ENCODE results near the gene PLPPR1. TPM values are rescaled to one million over a fixed set of nuclear protein-coding genes. Genes with fewer than 3 reads are reported as not detected.

The PLPPR1 gene
- total RNA-seq, 1 experiment from 2014 or later: 2.4 TPM

DNA sequence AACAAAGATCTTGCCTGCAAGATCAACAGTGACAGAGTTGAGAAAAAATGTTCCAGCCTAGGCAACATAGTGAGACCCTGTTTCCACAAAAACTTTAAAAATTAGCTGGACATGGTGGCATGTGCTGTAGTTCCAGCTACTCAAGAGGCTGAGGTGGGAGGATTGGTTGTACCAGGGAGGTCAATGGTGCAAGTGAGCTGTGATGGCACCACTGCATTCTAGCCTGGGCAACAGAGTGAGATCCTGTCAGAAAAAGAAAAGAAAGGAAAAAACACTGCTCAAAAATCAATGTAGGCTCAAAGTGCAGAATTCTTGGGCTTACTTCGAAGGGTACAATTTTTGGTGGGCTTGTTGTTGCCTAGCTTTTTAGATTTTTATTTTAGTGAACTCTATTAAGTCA, 145.4 kb downstream of the PLPPR1 start:
- H3K27ac ChIP-seq (ENCODE audit: insufficient read length, low read depth, low read length): no peak overlapping the region
- DNase-seq: no peak
- no peak overlapping the region for H2BK20ac ChIP-seq (ENCODE audit: low read depth, low read length, poor library complexity, severe bottlenecking)
- H3K9ac ChIP-seq (ENCODE audit: extremely low read depth, insufficient read length, low read length): no peak overlapping the region
- H3K27me3 Mint-ChIP-seq (ENCODE audit: low read depth): no peaks in the 10 kb centered on the region; the same call in 1 of the 2 replicates
- no peak overlapping the region for H4K91ac ChIP-seq (ENCODE audit: insufficient read length, low read depth, low read length)
- H3K56ac ChIP-seq (ENCODE audit: insufficient read length, low read depth, low read length): no peak overlapping the region
- H4K20me1 ChIP-seq (ENCODE audit: control insufficient read depth, insufficient read depth, insufficient read length): no peaks in the 10 kb centered on the region
- no peaks in the 10 kb centered on the region for H3K27me3 ChIP-seq (ENCODE audit: insufficient read depth, low read length)
- no peak overlapping the region for H4K5ac ChIP-seq (ENCODE audit: insufficient read length, low read depth, low read length)
- peaks cover 5% of the 10 kb centered on the region in 3 experiments; a peak in 5 of 7 replicates for H3K36me3 Mint-ChIP-seq (ENCODE audit: insufficient read depth in 1 of 3, low read depth in 3 of 3)
- peaks cover 7% of the 10 kb centered on the region in 2 experiments for H3K9me3 Mint-ChIP-seq
- H2BK5ac ChIP-seq (ENCODE audit: insufficient read length, low read length): no peak overlapping the region
- no peak overlapping the region for H2BK15ac ChIP-seq (ENCODE audit: low read depth, low read length)
- H2AK5ac ChIP-seq (ENCODE audit: insufficient read length, low read length): no peak overlapping the region
- H3K79me2 ChIP-seq (ENCODE audit: insufficient read depth, low read length): no peaks in the 10 kb centered on the region
- no peak overlapping the region for H2AFZ ChIP-seq (ENCODE audit: low read length)
- TF ChIP-seq, protein P1, sequence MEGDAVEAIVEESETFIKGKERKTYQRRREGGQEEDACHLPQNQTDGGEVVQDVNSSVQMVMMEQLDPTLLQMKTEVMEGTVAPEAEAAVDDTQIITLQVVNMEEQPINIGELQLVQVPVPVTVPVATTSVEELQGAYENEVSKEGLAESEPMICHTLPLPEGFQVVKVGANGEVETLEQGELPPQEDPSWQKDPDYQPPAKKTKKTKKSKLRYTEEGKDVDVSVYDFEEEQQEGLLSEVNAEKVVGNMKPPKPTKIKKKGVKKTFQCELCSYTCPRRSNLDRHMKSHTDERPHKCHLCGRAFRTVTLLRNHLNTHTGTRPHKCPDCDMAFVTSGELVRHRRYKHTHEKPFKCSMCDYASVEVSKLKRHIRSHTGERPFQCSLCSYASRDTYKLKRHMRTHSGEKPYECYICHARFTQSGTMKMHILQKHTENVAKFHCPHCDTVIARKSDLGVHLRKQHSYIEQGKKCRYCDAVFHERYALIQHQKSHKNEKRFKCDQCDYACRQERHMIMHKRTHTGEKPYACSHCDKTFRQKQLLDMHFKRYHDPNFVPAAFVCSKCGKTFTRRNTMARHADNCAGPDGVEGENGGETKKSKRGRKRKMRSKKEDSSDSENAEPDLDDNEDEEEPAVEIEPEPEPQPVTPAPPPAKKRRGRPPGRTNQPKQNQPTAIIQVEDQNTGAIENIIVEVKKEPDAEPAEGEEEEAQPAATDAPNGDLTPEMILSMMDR (conservative IDR thresholded peaks at IDR 0.05): no peak
- H3K14ac ChIP-seq (ENCODE audit: insufficient read depth, low read length): no peak overlapping the region
- H3K9me3 ChIP-seq (ENCODE audit: control insufficient read depth, low read depth, low read length): no peaks in the 10 kb centered on the region
- H3K27ac Mint-ChIP-seq: no peak overlapping the region
- H3K23ac ChIP-seq (ENCODE audit: insufficient read length, low read depth, low read length): no peak overlapping the region
- H3K23me2 ChIP-seq (ENCODE audit: insufficient read length, low read depth, low read length, poor library complexity, severe bottlenecking): no peaks in the 10 kb centered on the region
- H2BK120ac ChIP-seq (ENCODE audit: low read depth, low read length, poor library complexity, severe bottlenecking): no peak overlapping the region
- H3K4me3 Mint-ChIP-seq: no peak overlapping the region
- H3K18ac ChIP-seq (ENCODE audit: insufficient read length, low read depth, low read length): no peak overlapping the region
- no peak overlapping the region for H3T11ph ChIP-seq (ENCODE audit: low read length)
- H3K4ac ChIP-seq (ENCODE audit: low read depth, low read length): no peak overlapping the region
- no peak overlapping the region for H4K8ac ChIP-seq (replicated peaks; ENCODE audit: insufficient read length, low read depth, low read length)
- no peaks in the 10 kb centered on the region; a peak in 2 of 4 replicates for H3K4me1 Mint-ChIP-seq
- no peak overlapping the region for H3K4me2 ChIP-seq (ENCODE audit: insufficient read depth, insufficient read length, low read length)
- no CpG with 5 or more reads among the region's 1 CpG for WGBS (ENCODE audit: extremely low coverage, insufficient read length, low lambda C conversion rate)
- no peaks in the 10 kb centered on the region for H3K79me1 ChIP-seq (ENCODE audit: insufficient read depth, low read depth, low read length, poor library complexity, severe bottlenecking)
- H3K4me1 ChIP-seq (ENCODE audit: insufficient read depth, low read length): no peaks in the 10 kb centered on the region
- no peak overlapping the region for H2BK12ac ChIP-seq (ENCODE audit: insufficient read length, low read depth, low read length)
